MM.1S (cell line): ENCODE measurements around the gene AGTRAP.

Experiments
- DNase-seq: peaks from one replicate; pipeline ENCODE4 v3.0.0-alpha.2; 2015
- H2AFZ ChIP-seq: fragments of 300-600 bp; sonication (generic); 2 replicates; pipeline ENCODE4 v1.6.0; 2016; ENCODE audit warnings: antibody characterized with exemption, low read length
- H3F3A ChIP-seq: fragments of 300-600 bp; sonication (generic); 2 replicates; pipeline ENCODE4 v1.6.1; 2016; ENCODE audit warnings: mild to moderate bottlenecking, antibody characterized with exemption, low read length, moderate library complexity, mixed read lengths; ENCODE audit not compliant: insufficient read depth
- H3K27ac ChIP-seq: fragments of 300-600 bp; sonication (generic); 2 replicates; pipeline ENCODE4 v1.5.1; 2016; ENCODE audit warnings: mild to moderate bottlenecking, low read length
- H3K27me3 ChIP-seq: fragments of 300-600 bp; sonication (generic); replicated peaks from 2 replicates; pipeline ENCODE4 v1.6.0; 2016; ENCODE audit warnings: low read length; ENCODE audit not compliant: insufficient read depth
- H3K36me3 ChIP-seq: fragments of 300-600 bp; sonication (generic); replicated peaks from 2 replicates; pipeline ENCODE4 v1.6.1; 2016; ENCODE audit warnings: mild to moderate bottlenecking, low read length, mixed read lengths; ENCODE audit not compliant: insufficient read depth
- H3K4me1 ChIP-seq: fragments of 300-600 bp; sonication (generic); 2 replicates; pipeline ENCODE4 v1.6.1; 2016; ENCODE audit warnings: low read length, mixed read lengths
- H3K4me2 ChIP-seq: fragments of 300-600 bp; sonication (generic); 2 replicates; pipeline ENCODE4 v1.6.0; 2016; ENCODE audit warnings: low read depth, low read length
- H3K4me3 ChIP-seq: fragments of 300-600 bp; sonication (generic); 2 replicates; pipeline ENCODE4 v1.5.1; 2016; ENCODE audit warnings: low read length, mixed read lengths
- H3K79me2 ChIP-seq: fragments of 300-600 bp; sonication (generic); 2 replicates; pipeline ENCODE4 v1.6.1; 2016; ENCODE audit warnings: mixed run types, low read length, mixed read lengths
- H3K9ac ChIP-seq: fragments of 300-600 bp; sonication (generic); 2 replicates; pipeline ENCODE4 v1.6.1; 2016; ENCODE audit warnings: low read length, mixed read lengths
- H3K9me2 ChIP-seq: fragments of 300-600 bp; sonication (generic); replicated peaks from 2 replicates; pipeline ENCODE4 v1.6.1; 2016; ENCODE audit warnings: mild to moderate bottlenecking, low read length, mixed read lengths; ENCODE audit not compliant: insufficient read depth
- H3K9me3 ChIP-seq: fragments of 300-600 bp; sonication (generic); replicated peaks from 2 replicates; pipeline ENCODE4 v1.6.1; 2016; ENCODE audit warnings: mild to moderate bottlenecking, low read length, mixed read lengths; ENCODE audit not compliant: insufficient read depth
- H4K20me1 ChIP-seq: fragments of 300-600 bp; sonication (generic); 2 replicates; pipeline ENCODE4 v1.6.1; 2016; ENCODE audit warnings: mild to moderate bottlenecking, low read length, moderate library complexity, mixed read lengths; ENCODE audit not compliant: insufficient read depth
- EZH2 ChIP-seq: fragments of 300-600 bp; sonication (generic); optimal IDR thresholded peaks from 2 replicates; pipeline ENCODE3; 2017; ENCODE audit warnings: low read depth, mild to moderate bottlenecking, antibody characterized with exemption, low read length, mixed read lengths
- EZH2phosphoT487 ChIP-seq: fragments of 300-600 bp; sonication (generic); IDR thresholded peaks from 2 replicates; pipeline ENCODE4 v1.6.1; 2018; ENCODE audit warnings: antibody characterized with exemption, low read length
- TF ChIP-seq, protein P1 (sequence below): fragments of 300-600 bp; sonication (generic); IDR thresholded peaks from 2 replicates; pipeline ENCODE4 v1.5.1; 2016; ENCODE audit warnings: antibody characterized with exemption, low read length, mixed read lengths

AGTRAP gene

GRCh38 chr1:11708554-11709350 is 27.2 kb upstream of the AGTRAP start:
- H3K9ac ChIP-seq: no peak overlapping the region
- no peaks in the 10 kb centered on the region for H3K9me2 ChIP-seq
- H3F3A ChIP-seq: no peaks in the 10 kb centered on the region
- no peak overlapping the region for H3K4me3 ChIP-seq
- no peak overlapping the region for H3K27ac ChIP-seq
- H3K4me1 ChIP-seq: no peaks in the 10 kb centered on the region
- H3K27me3 ChIP-seq: peaks cover 90% of the 10 kb centered on the region
- H3K4me2 ChIP-seq: no peak overlapping the region
- no peaks in the 10 kb centered on the region for H4K20me1 ChIP-seq
- H3K36me3 ChIP-seq: no peaks in the 10 kb centered on the region
- H2AFZ ChIP-seq: no peak overlapping the region
- TF ChIP-seq, protein P1, sequence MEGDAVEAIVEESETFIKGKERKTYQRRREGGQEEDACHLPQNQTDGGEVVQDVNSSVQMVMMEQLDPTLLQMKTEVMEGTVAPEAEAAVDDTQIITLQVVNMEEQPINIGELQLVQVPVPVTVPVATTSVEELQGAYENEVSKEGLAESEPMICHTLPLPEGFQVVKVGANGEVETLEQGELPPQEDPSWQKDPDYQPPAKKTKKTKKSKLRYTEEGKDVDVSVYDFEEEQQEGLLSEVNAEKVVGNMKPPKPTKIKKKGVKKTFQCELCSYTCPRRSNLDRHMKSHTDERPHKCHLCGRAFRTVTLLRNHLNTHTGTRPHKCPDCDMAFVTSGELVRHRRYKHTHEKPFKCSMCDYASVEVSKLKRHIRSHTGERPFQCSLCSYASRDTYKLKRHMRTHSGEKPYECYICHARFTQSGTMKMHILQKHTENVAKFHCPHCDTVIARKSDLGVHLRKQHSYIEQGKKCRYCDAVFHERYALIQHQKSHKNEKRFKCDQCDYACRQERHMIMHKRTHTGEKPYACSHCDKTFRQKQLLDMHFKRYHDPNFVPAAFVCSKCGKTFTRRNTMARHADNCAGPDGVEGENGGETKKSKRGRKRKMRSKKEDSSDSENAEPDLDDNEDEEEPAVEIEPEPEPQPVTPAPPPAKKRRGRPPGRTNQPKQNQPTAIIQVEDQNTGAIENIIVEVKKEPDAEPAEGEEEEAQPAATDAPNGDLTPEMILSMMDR: no peak
- TF ChIP-seq EZH2phosphoT487 (no peak), EZH2 (no peak)
- H3K79me2 ChIP-seq: no peaks in the 10 kb centered on the region
- DNase-seq: no peak
- no peaks in the 10 kb centered on the region for H3K9me3 ChIP-seq

GRCh38 chr1:11711490-11711889 is 24.4 kb upstream of the AGTRAP start:
- DNase-seq: no peak
- no peaks in the 10 kb centered on the region for H4K20me1 ChIP-seq
- H3K27ac ChIP-seq: no peak overlapping the region
- TF ChIP-seq, protein P1: no peak
- no peak overlapping the region for H3K4me2 ChIP-seq
- H3K9me2 ChIP-seq: no peaks in the 10 kb centered on the region
- H3K4me3 ChIP-seq: no peak overlapping the region
- no peaks in the 10 kb centered on the region for H3F3A ChIP-seq
- H2AFZ ChIP-seq: no peak overlapping the region
- H3K36me3 ChIP-seq: no peaks in the 10 kb centered on the region
- H3K79me2 ChIP-seq: no peaks in the 10 kb centered on the region
- H3K9me3 ChIP-seq: no peaks in the 10 kb centered on the region
- H3K4me1 ChIP-seq: no peaks in the 10 kb centered on the region
- no peak overlapping the region for H3K9ac ChIP-seq
- H3K27me3 ChIP-seq: peaks cover 90% of the 10 kb centered on the region

GRCh38 chr1:11712285-11712684 is 23.7 kb upstream of the AGTRAP start:
- H3K27ac ChIP-seq: no peak overlapping the region
- no peak overlapping the region for H3K4me2 ChIP-seq
- H3K36me3 ChIP-seq: no peaks in the 10 kb centered on the region
- H3F3A ChIP-seq: no peaks in the 10 kb centered on the region
- no peak overlapping the region for H3K9ac ChIP-seq
- TF ChIP-seq EZH2phosphoT487 (no peak), EZH2 (no peak)
- TF ChIP-seq, protein P1: no peak
- H3K4me3 ChIP-seq: no peak overlapping the region
- peaks cover 90% of the 10 kb centered on the region for H3K27me3 ChIP-seq
- no peaks in the 10 kb centered on the region for H3K9me2 ChIP-seq
- no peak overlapping the region for H2AFZ ChIP-seq
- no peak for DNase-seq
- H3K79me2 ChIP-seq: no peaks in the 10 kb centered on the region
- no peaks in the 10 kb centered on the region for H3K9me3 ChIP-seq
- H4K20me1 ChIP-seq: no peaks in the 10 kb centered on the region
- no peaks in the 10 kb centered on the region for H3K4me1 ChIP-seq
